H1 (cell line): ENCODE measurements around the gene MSTN. TPM values are rescaled to one million over a fixed set of nuclear protein-coding genes. Genes with fewer than 3 reads are reported as not detected.

ENCODE experiments used
- CTCF ChIA-PET: fragments of 300-600 bp; sonication (Branson Sonifier 250); formaldehyde crosslinking; loops from one replicate; lab custom pipeline; 2021; ENCODE audit not compliant: partially characterized antibody; lab: Charles Lee
- POLR2A ChIA-PET: fragments of 300-600 bp; sonication (Branson Sonifier 250); formaldehyde crosslinking; loops from one replicate; lab custom pipeline; 2021; ENCODE audit warnings: inconsistent platforms; ENCODE audit not compliant: partially characterized antibody; lab: Charles Lee
- DNase-seq, 2 experiments: peaks; one replicate each; pipeline versions ENCODE4 v3.0.0 to v3.0.0-alpha.2; 2010 to 2022; ENCODE audit warnings: low spot score in 2 of 2, low read depth in 1 of 2, mixed read lengths in 1 of 2
- FAIRE-seq: peaks from 2 replicates; lab custom pipeline; 2011; peaks lifted over from hg19 to GRCh38; lab: Jason Lieb, UNC
- H2AFZ ChIP-seq: 2 replicates; pipeline ENCODE4 v1.8.1; 2012; ENCODE audit warnings: low read length, inconsistent platforms
- H2AK5ac ChIP-seq: 2 replicates; pipeline ENCODE4 v1.6.1; 2013; ENCODE audit warnings: low read depth, low read length
- H2BK120ac ChIP-seq: replicated peaks from 2 replicates; pipeline ENCODE3; 2013; ENCODE audit warnings: low read depth, low read length, inconsistent platforms
- H2BK12ac ChIP-seq: 2 replicates; pipeline ENCODE4 v1.6.1; 2013; ENCODE audit warnings: low read depth, low read length
- H2BK15ac ChIP-seq: 2 replicates; pipeline ENCODE4 v1.6.1; 2013; ENCODE audit warnings: low read length
- H2BK20ac ChIP-seq: 2 replicates; pipeline ENCODE4 v1.6.1; 2013; ENCODE audit warnings: low read length
- H2BK5ac ChIP-seq: 2 replicates; pipeline ENCODE4 v1.6.1; 2013; ENCODE audit warnings: low read depth, low read length
- H3K14ac ChIP-seq: 2 replicates; pipeline ENCODE4 v1.6.1; 2013; ENCODE audit warnings: inconsistent platforms; ENCODE audit not compliant: insufficient read length
- H3K18ac ChIP-seq: 2 replicates; pipeline ENCODE4 v1.6.1; 2013; ENCODE audit warnings: low read length; ENCODE audit errors: extremely low read depth
- H3K23ac ChIP-seq: 2 replicates; pipeline ENCODE4 v1.6.1; 2013; ENCODE audit warnings: inconsistent platforms; ENCODE audit not compliant: insufficient read length
- H3K23me2 ChIP-seq: 2 replicates; pipeline ENCODE4 v1.6.1; 2013; ENCODE audit warnings: low read depth, low read length
- H3K27ac ChIP-seq: 2 replicates; pipeline ENCODE4 v1.6.1; 2011; ENCODE audit warnings: low read depth, low read length, inconsistent platforms
- H3K27me3 ChIP-seq, 4 experiments: replicated peaks in 1 of 4; 1 replicate in 1 of 4; 2 replicates in 3 of 4; pipeline versions ENCODE4 v1.6.1 to v1.8.1; 2011 to 2013; ENCODE audit warnings: low read length in 3 of 4, mild to moderate bottlenecking in 3 of 4, inconsistent platforms in 2 of 4, mixed read lengths in 2 of 4, moderate library complexity in 1 of 4; ENCODE audit not compliant: control insufficient read depth in 3 of 4, insufficient read depth in 3 of 4; ENCODE audit errors: extremely low read depth in 1 of 4
- H3K36me3 ChIP-seq, 4 experiments: 2 replicates each; pipeline versions ENCODE4 v1.6.1 to v1.8.1; 2011 to 2013; ENCODE audit warnings: mild to moderate bottlenecking in 4 of 4, low read length in 3 of 4, moderate library complexity in 2 of 4, control low read depth in 1 of 4, inconsistent platforms in 1 of 4; ENCODE audit not compliant: insufficient read depth in 4 of 4, control insufficient read depth in 2 of 4
- H3K4ac ChIP-seq: replicated peaks from 2 replicates; pipeline ENCODE3; 2013; ENCODE audit warnings: low read length, low read depth, mixed read lengths, inconsistent platforms; ENCODE audit not compliant: insufficient read length
- H3K4me1 ChIP-seq, 4 experiments: replicated peaks in 1 of 4; 1 replicate in 1 of 4; 2 replicates in 3 of 4; pipeline versions ENCODE4 v1.6.1 to v1.8.1; 2011 to 2013; ENCODE audit warnings: low read length in 3 of 4, inconsistent platforms in 2 of 4, mixed read lengths in 1 of 4; ENCODE audit not compliant: insufficient read depth in 4 of 4, control insufficient read depth in 3 of 4
- H3K4me2 ChIP-seq, 2 experiments: 2 replicates each; pipeline versions ENCODE4 v1.6.1 to v1.8.1; 2011 to 2013; ENCODE audit warnings: low read depth in 2 of 2, low read length in 2 of 2, control low read depth in 1 of 2, inconsistent platforms in 1 of 2, mild to moderate bottlenecking in 1 of 2; ENCODE audit not compliant: insufficient read depth in 1 of 2
- H3K4me3 ChIP-seq, 4 experiments: fragments of 200-600, 300-600 bp in 1 of 4; sonication (generic), shearing (Covaris generic), sonication (Bioruptor Twin) in 1 of 4; 2 replicates each; pipeline versions ENCODE4 v1.5.1 to v1.8.1; 2011 to 2016; ENCODE audit warnings: low read length in 4 of 4, low read depth in 3 of 4, control low read depth in 2 of 4, inconsistent platforms in 2 of 4, mild to moderate bottlenecking in 2 of 4, mixed read lengths in 1 of 4, moderate library complexity in 1 of 4; ENCODE audit not compliant: insufficient read depth in 2 of 4; ENCODE audit errors: extremely low read depth in 1 of 4
- H3K56ac ChIP-seq: replicated peaks from 2 replicates; pipeline ENCODE3; 2013; ENCODE audit warnings: low read depth, mild to moderate bottlenecking, mixed read lengths, low read length, inconsistent platforms; ENCODE audit not compliant: insufficient read length
- H3K79me1 ChIP-seq: 2 replicates; pipeline ENCODE4 v1.6.1; 2013; ENCODE audit warnings: low read depth, low read length, control low read depth
- H3K79me2 ChIP-seq, 2 experiments: 2 replicates each; pipeline versions ENCODE4 v1.6.1 to v1.8.1; 2012 to 2013; ENCODE audit warnings: low read length in 2 of 2, mild to moderate bottlenecking in 2 of 2, inconsistent platforms in 1 of 2; ENCODE audit not compliant: insufficient read depth in 2 of 2, control insufficient read depth in 1 of 2
- H3K9ac ChIP-seq, 4 experiments: replicated peaks in 1 of 4; 1 replicate in 1 of 4; 2 replicates in 3 of 4; pipeline versions ENCODE4 v1.6.1 to v1.8.1; 2011 to 2013; ENCODE audit warnings: low read depth in 3 of 4, low read length in 3 of 4, control low read depth in 2 of 4, mild to moderate bottlenecking in 2 of 4, moderate library complexity in 2 of 4, inconsistent platforms in 1 of 4; ENCODE audit errors: extremely low read depth in 1 of 4
- H3K9me3 ChIP-seq, 2 experiments: 2 replicates each; pipeline versions ENCODE4 v1.6.1 to v1.8.1; 2012 to 2013; ENCODE audit warnings: mild to moderate bottlenecking in 2 of 2, moderate library complexity in 2 of 2, control low read depth in 1 of 2, inconsistent platforms in 1 of 2, low read depth in 1 of 2, low read length in 1 of 2, mixed read lengths in 1 of 2; ENCODE audit not compliant: insufficient read depth in 2 of 2
- H4K20me1 ChIP-seq, 2 experiments: replicated peaks in 1 of 2; 2 replicates each; pipeline versions ENCODE3 to v1.8.1; 2011 to 2013; ENCODE audit warnings: inconsistent platforms in 2 of 2, low read length in 2 of 2, mild to moderate bottlenecking in 1 of 2; ENCODE audit not compliant: insufficient read depth in 2 of 2, control insufficient read depth in 1 of 2
- H4K5ac ChIP-seq: 2 replicates; pipeline ENCODE4 v1.6.1; 2013; ENCODE audit warnings: low read length, low read depth, mixed read lengths, inconsistent platforms; ENCODE audit not compliant: insufficient read length
- H4K8ac ChIP-seq: 2 replicates; pipeline ENCODE4 v1.8.0; 2013; ENCODE audit warnings: mild to moderate bottlenecking, moderate library complexity, low read length, inconsistent platforms; ENCODE audit not compliant: insufficient read depth; ENCODE audit errors: extremely low read depth
- H4K91ac ChIP-seq: replicated peaks from 2 replicates; pipeline ENCODE3; 2013; ENCODE audit warnings: low read length, mixed read lengths, inconsistent platforms; ENCODE audit not compliant: insufficient read length
- MAFK ChIP-seq: IDR thresholded peaks from 2 replicates; pipeline ENCODE4 v1.6.1; 2012; ENCODE audit warnings: low read depth, mild to moderate bottlenecking, improper control_type of control experiment, low read length
- POLR2A ChIP-seq, 2 experiments: IDR thresholded peaks; 1 replicate in 1 of 2; 2 replicates in 1 of 2; pipeline ENCODE4 v1.6.1; 2011; ENCODE audit warnings: low read depth in 2 of 2, low read length in 2 of 2, mild to moderate bottlenecking in 2 of 2; ENCODE audit errors: control extremely low read depth in 1 of 2
- RBBP5 ChIP-seq: IDR thresholded peaks from 2 replicates; pipeline ENCODE4 v1.7.1; 2012; ENCODE audit warnings: low read depth, mild to moderate bottlenecking, inconsistent platforms, low read length, moderate library complexity, borderline replicate concordance
- polyA plus RNA-seq, 7 experiments: library from polyadenylated mRNA; depleted of rRNA in 3 of 7; stranded (reverse) in 5 of 7; unstranded in 2 of 7; fragments of >200 nt in 5 of 7; fragments of 200-250 nt in 2 of 7; gene quantifications; 1 replicate in 5 of 7; 2 replicates in 1 of 7; 4 replicates in 1 of 7; pipeline versions ENCODE4 v1.2.1 to v1.2.3, GENCODE V29; 2011 to 2013; ENCODE audit warnings: missing spikeins in 2 of 7, mixed read lengths in 2 of 7
- total RNA-seq: library from RNA; stranded (reverse); fragmentation: NEBNext Ultra II Directional; extraction: Animal tissue kit (Norgen Biotek cat#: 25700); gene quantifications from 2 replicates; pipeline ENCODE4 v1.2.1, GENCODE V29; 2021

MSTN gene
- total and polyA plus RNA-seq, 2 of the 8 experiments (the other 6 are each of a cell fraction or from before 2014, with no cell fraction given): not detected

- H3K4me1 ChIP-seq: no peaks in the 10 kb centered on the region
- no peaks in the 10 kb centered on the region for H4K20me1 ChIP-seq
- no peak overlapping the region for H2BK15ac ChIP-seq
- H3K36me3 ChIP-seq: no peaks in the 10 kb centered on the region
- CTCF ChIA-PET: no interaction called here
- FAIRE-seq: no peak
- no peak overlapping the region for H4K8ac ChIP-seq
- H3K79me2 ChIP-seq: no peaks in the 10 kb centered on the region
- DNase-seq: no peak
- no peak overlapping the region for H3K23ac ChIP-seq
- no peak overlapping the region for H4K5ac ChIP-seq
- H3K14ac ChIP-seq: no peak overlapping the region
- no peak overlapping the region for H3K9ac ChIP-seq
- no peaks in the 10 kb centered on the region for H3K9me3 ChIP-seq
- peaks cover 0 to 1% (median 0%) of the 10 kb centered on the region in 4 experiments; a peak in 1 of 7 replicates for H3K27me3 ChIP-seq
- no peak overlapping the region for H3K27ac ChIP-seq
- no peaks in the 10 kb centered on the region for H3K79me1 ChIP-seq
- H4K91ac ChIP-seq: no peak overlapping the region
- H3K18ac ChIP-seq: no peak overlapping the region
- H2AK5ac ChIP-seq: no peak overlapping the region
- POLR2A ChIA-PET: no interaction called here
- no peak overlapping the region for H2BK12ac ChIP-seq
- H3K56ac ChIP-seq: no peak overlapping the region
- no peaks in the 10 kb centered on the region for H3K23me2 ChIP-seq
- H2BK20ac ChIP-seq: no peak overlapping the region
- H2BK5ac ChIP-seq: no peak overlapping the region
- no peak overlapping the region for H3K4ac ChIP-seq
- no peak overlapping the region for H2BK120ac ChIP-seq
- H2AFZ ChIP-seq: no peak overlapping the region
- H3K4me3 ChIP-seq: no peak overlapping the region
- H3K4me2 ChIP-seq: no peak overlapping the region
- TF ChIP-seq POLR2A (IDR thresholded peaks at IDR 0.05; ENCODE audit: control extremely low read depth in 1 of 2, low read depth in 2 of 2, low read length in 2 of 2) (no peak), MAFK (no peak), RBBP5 (no peak)
Observed at GRCh38 chr2:190106783-190107182, 44.3 kb upstream of the MSTN start.
